GM12872 (cell line): ENCODE measurements around the gene MYO1B.

Source experiments
- TF ChIP-seq, protein P1 (sequence below): IDR thresholded peaks from 3 replicates; pipeline ENCODE4 v1.5.1; 2011; ENCODE audit warnings: low read depth, mild to moderate bottlenecking, low read length, moderate library complexity; ENCODE audit not compliant: insufficient read depth

MYO1B gene

DNA sequence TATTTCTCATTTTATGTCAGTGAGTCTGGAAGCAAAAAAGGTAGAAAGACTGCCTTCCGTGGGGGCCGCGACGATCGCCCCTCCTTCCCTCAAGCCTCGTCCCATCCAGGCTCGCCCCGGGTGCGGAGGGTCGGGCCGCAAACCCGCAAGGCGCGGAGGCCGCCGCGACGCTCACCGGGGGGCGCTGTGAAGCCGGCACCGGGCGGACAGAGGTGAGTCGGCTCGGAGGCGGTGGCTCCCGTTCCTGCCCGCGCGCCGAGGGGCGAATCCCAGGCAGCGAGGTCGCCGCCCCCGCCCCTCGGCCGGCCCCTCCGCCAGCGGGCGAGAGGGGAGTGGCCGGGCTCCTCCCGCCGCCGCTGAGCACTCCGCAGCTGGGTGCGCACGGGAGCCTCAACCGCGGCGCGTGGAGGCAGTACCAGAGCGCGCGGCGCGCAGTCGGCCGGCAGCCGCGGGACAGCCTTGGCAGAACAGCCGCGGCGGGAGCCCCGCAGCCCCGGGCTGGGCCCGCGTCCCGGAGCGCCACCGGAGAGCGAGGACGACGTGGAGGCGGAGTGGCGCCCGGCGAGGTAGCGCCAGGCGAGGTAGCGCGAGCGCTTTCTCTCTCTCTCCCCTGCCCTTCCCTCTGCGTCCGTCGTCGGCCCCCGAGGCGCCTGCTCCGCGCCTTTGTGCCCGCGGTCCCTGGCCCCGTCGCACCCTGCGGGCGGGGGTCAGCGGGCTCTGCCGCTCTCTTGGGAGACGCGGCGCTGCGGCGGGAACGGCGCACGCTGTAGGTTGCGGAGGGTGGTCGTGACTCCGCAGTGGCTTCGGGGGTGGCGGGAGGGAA is at the start of gene MYO1B:
MYO1B (plus strand) TSS at position 359 of the 823 bp plus-strand sequence. CDS start 31,492 bp downstream, outside the sequence.
- TF ChIP-seq, protein P1, sequence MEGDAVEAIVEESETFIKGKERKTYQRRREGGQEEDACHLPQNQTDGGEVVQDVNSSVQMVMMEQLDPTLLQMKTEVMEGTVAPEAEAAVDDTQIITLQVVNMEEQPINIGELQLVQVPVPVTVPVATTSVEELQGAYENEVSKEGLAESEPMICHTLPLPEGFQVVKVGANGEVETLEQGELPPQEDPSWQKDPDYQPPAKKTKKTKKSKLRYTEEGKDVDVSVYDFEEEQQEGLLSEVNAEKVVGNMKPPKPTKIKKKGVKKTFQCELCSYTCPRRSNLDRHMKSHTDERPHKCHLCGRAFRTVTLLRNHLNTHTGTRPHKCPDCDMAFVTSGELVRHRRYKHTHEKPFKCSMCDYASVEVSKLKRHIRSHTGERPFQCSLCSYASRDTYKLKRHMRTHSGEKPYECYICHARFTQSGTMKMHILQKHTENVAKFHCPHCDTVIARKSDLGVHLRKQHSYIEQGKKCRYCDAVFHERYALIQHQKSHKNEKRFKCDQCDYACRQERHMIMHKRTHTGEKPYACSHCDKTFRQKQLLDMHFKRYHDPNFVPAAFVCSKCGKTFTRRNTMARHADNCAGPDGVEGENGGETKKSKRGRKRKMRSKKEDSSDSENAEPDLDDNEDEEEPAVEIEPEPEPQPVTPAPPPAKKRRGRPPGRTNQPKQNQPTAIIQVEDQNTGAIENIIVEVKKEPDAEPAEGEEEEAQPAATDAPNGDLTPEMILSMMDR: peak; percentile 44; the same call in 1 of the 3 replicates

DNA sequence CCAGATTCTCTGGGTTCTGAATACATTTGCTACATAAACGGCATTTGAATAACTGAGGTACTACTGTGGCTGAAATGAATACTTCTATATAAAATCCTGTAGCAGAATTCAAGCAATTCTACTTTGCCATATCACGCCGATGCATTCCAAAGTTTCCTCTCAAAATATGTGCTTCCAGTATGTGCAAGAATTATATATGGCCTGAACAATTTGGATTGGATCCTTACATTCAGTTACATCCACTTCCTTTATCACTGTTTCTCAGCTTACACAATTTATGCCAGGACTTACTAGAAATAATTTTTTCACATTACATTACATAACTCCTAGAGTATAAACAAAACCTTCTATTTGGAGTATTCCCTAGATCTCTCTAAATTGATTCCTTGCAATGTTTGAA is 48.1 kb upstream of the MYO1B start:
- TF ChIP-seq, protein P1: no peak

DNA sequence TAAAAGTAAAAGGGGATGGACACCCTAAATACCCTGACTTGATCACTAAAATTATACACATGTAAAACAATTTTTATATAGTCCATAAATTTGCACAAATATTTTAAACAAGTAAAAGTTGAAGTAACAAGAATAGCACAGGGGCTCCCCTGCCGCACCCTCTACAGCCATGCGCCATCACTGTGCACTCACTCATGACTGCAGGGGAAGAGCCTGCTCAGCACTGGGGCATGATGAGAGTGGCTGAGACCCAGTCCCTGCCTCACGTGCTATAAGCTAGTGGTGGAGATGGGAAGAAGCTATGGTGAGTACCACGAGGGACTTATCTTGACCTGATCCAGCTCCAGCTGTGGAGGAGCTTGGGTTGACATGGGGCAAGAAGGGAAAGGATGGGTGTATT is 46.9 kb upstream of the MYO1B start:
- TF ChIP-seq, protein P1: no peak

DNA sequence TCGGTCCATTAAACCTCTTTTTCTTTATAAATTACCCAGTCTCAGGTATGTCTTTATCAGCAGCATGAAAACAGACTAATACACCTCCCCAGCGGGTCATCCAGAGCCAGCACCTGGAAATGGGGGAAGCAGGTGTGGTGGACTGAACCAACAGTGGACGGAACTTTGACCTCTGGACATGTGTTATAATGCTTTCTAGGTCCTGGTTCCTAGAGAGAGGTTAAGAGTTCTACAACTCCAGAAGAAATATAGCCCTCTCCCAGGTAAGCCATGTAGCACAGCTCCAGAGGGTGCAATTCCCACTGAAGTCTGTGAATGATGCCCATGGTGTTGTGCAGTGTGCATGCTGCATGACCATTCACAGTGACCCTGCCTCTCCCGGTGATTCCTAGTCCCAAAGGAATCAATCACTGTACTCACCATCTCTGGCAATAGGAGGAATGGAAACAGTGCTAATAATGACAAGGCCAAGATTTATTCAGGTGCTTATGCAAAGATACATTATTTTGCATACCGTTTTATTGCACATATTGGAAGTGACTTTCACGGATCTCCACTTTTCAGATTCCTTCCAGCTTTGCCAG is 45.2 kb upstream of the MYO1B start:
- TF ChIP-seq, protein P1: no peak

DNA sequence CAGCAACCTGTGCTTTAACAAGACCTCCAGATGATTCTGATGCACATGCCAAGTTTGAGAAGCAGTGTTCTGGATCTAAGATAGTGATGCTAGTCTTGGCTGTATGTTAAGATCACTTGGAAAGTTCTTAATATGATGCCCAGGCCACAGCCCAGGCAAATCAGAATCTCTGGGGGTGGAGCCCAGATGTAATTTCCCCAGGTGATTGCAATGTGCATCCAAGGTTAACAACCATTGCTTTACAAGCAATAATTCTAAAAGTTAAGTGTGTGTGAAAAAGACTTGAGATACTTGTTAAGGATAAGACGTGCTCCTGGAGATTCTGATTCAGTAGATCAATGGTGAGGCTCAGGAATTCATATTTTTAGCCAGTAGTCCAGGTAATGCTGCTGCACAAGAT is 44.3 kb upstream of the MYO1B start:
- TF ChIP-seq, protein P1: no peak

DNA sequence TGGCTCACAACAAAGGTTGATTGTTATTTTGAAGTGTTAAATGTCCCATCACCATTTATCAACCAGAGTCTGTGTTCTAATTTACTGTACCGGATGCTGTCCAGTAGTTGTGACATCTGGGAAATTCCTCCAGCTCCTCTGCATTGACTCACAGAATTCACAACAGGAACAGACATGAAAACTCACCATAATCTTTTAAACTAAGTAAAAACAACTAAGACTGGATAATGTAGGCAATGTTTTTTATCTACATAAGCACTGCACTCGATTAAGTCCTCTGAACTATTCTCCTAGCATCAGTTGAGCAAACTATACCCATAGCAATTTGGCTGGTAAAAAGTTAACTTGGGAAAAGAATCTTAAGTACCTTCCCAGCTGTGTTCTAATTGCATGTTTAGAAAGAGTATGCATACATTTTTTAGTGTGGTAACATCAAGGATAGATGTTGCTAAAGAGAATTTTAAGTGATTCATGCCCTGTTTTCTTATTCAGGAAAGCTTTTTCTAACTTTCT is 42.9 kb upstream of the MYO1B start:
- TF ChIP-seq, protein P1: no peak

DNA sequence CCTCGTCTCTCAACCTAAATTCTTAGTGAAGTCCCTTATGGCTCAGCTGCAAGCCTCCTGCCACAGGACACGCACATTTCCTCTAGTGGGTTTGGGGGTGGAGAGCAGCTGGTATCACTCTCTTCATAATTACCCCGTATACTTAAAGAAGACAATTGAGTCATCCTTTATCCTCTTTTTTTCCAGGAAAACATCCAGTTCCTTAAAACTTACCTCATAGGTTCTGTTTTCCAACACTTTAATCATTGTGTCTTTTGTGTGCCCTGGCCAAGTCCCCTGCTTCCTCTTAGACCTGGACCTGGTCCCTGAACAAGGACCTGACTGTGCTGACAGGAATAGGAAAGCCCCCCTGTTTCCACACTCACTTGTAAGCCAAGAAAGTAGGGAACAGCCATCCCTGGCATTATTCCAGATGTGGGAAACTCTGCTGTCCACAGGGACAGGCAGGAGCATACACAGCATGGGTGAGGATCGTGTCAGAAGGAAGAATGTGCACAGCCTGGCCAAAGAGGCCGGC is 42.3 kb upstream of the MYO1B start:
- TF ChIP-seq, protein P1: no peak
